Endometrial microvascular endothelial cells (primary cell): ENCODE data around the gene SH3BGRL3. TPM values are rescaled to one million over a fixed set of nuclear protein-coding genes. Genes with fewer than 3 reads are reported as not detected.

ENCODE experiments used
- in situ Hi-C: cut with HindIII; loops from 2 replicates; pipeline ENCODE4 v1.10.0; 2017; ENCODE audit warnings: low sequenced_read_pairs, low pct_unique_long_range_greater_than_20kb; ENCODE audit errors: inconsistent ontology term
- total RNA-seq: library from RNA; depleted of rRNA; stranded (reverse); fragments of >200 nt; gene quantifications from one replicate; pipeline ENCODE4 v1.2.3, GENCODE V29; 2015; ENCODE audit errors: inconsistent ontology term

SH3BGRL3 gene
- total RNA-seq, 1 donor from 2014 or later: 165 TPM

- in situ Hi-C loops: no loop called here
These were observed 4.1 kb upstream of the SH3BGRL3 start for GRCh38 chr1:26275580-26276431.

DNA sequence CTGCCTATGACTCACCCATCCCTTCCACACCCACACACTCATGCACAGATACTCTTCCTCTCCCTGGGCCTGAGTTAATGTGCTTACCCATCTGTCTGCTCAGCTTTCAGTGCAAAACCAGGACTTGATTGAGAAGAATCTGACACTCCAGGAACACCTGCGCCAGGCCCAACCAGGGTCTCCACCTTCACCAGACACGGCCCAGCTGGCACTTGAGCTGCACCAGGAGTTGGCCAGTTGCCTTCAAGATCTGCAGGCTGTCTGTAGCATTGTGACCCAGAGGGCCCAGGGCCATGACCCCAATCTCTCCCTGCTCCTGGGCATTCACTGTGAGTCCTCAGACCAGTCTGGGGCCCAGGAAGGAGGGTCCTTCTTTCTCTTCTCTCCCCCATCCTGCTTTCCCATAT is 3.5 kb upstream of the SH3BGRL3 start:
- in situ Hi-C loops: no loop called here

GRCh38 chr1:26277261-26277661 is 2.6 kb upstream of the SH3BGRL3 start:
- in situ Hi-C loops: no loop called here

- in situ Hi-C loops: no loop called here
These were observed 2.2 kb upstream of the SH3BGRL3 start for GRCh38 chr1:26277719-26278118.

DNA sequence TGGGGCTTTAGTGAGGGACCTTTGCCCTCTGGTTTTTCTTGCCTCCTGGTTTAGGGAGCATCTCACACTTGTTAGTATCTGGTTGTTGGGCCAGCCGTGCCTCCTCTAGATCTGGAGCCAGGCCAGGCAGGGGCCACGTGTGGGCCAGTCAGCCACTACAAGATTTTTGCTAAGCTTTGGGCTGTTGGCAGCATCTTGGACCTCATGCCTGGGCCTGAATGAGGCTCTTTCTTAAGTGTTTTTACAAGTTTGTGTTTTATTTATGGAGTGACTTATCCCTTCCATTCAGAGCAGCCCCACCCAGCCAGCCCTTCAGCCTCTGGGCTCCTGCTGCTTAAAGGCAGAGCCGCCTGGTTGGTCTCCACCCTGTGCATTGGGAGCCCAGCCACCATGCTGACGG is 1.6 kb upstream of the SH3BGRL3 start:
- in situ Hi-C loops: no loop called here

DNA sequence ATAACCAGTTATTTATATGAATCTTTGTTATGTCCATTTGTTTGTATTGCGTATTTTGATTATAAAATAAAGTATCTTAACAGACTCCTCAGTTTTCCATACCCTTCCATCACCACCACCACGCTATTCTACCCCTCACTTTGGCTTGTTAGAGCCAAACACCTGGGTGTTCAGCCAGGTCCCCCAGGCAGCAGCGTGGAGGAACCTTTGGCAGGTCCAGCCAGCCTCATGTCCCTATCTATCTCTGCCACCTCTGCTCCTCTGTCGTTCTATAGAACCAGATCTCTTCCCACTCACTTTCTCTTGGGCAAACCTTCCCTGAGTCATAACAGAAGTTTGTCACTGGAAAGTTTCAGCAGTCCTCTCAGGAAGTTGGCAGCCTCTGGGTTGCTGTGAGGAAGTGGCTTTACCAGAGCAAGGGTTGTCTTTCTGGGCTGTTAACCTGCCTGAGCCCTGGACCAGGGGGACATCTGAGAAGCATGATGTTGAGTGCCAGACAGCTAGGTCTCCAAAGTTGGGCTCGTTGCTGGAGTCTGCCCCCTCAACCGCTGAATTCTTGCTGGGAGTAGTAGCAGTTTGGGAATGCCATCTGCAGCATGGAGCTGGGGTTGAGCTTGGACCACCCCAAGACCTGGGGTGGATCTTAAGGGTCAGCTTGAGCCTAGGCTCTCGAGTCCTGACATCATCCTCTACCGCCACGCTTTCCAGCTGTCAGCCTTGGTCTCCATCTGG is 996 bp upstream of the SH3BGRL3 start:
- in situ Hi-C loops: no loop called here

DNA sequence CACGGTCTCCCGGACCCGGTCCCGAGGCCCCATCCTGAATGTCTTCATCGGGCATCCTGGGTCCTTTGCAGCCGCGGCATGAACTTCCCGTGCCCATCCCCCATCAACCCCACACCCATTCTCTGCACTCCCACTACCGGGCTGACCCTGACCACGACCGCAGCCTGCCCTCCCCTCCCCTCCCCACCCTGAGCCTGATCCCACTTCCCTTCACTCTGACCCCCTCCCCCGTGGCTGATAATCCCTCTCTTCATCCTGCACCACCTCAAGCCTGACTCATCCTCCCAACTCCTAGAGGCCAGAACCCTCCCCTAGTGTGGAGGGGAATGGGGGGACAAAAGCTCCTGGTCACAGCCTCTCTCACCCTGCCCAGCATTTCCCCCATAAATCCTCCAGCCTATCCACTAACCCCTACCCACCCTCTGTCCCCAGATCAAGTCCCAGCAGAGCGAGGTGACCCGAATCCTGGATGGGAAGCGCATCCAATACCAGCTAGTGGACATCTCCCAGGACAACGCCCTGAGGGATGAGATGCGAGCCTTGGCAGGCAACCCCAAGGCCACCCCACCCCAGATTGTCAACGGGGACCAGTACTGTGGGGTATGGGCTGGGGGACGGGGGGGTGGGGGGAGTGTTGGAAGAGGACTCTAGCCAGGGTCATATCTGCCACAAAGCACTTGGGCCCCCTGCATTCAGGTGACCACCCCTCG is 602 bp downstream of the SH3BGRL3 start:
- in situ Hi-C loops: no loop called here

GRCh38 chr1:26281091-26281958 is 1.4 kb downstream of the SH3BGRL3 start:
- in situ Hi-C loops: no loop called here

DNA sequence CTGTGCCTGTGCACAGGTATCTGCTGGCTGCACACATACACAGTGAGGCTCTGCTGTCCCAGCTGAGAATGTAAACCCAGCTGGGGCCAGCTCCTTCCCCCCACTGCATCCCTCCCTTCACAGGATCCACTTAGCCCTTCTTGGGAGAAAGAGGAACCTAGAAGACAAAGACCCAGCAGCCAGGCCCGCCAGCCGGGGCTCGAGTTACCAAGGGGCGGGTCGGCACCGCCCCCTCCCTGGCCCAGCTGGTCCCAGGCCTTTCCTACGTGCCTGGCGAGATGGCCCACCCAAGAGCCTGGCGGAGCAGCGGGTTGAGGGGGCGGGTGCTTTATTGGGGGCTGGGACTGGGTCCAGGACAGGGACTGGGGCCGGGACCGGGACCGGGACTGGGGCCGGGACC is 2.1 kb downstream of the SH3BGRL3 start:
- in situ Hi-C loops: no loop called here

DNA sequence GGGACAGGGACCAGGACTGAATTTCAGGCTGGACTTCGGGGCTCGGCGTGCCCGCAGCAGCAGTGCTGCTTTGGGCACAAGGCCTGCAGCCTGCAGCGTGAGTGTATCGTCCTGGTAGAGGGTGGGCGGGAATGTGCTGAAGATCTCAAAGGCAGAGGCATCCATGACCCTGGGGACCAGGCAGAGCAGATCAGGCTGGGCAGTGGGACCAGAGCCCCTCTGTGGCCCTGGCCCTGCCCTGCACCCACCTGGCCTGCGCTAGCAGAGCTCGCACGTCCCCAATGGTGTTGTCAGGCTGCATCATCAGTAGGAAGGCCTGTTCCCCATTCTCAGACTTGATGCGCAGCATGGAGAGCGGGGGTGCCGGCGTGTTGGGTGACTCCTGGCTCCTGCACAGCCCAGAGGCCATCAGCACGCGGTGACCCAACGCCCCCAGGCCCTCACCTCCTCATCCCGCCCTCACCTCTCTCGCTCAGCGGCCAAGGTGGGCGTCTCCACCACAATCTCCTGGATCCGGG is 2.6 kb downstream of the SH3BGRL3 start:
- in situ Hi-C loops: no loop called here

DNA sequence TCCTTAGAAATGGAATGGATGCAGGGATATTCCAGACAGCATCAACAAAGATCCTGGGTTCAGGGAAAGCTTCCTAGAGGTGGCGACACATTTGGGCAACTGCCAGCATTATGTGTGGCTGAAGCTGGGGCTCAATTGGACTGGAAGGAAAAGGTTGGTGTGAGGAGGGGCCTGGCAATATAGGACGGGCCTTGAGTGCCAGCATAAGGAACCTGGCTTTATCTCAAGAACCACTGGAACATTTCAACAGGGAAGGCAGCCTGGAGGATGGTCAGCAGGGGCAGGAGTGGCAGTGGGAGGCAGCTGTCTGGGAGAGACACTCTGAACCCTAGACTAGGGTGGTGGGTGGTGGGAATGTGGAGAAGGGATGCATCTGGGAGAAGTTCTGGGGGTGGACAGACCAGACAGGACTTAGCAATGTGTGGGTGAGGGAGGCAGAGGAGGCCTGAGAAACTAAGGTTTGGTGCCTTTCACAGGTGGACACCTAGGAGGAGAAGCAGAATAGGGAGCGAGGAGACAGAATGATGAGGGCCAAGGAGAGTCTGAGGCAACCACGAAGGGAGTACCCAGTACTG is 3.5 kb downstream of the SH3BGRL3 start:
- in situ Hi-C loops: no loop called here

GRCh38 chr1:26283871-26284596 is 4.1 kb downstream of the SH3BGRL3 start:
- in situ Hi-C loops: no loop called here

GRCh38 chr1:26284597-26285347 is 4.9 kb downstream of the SH3BGRL3 start:
- in situ Hi-C loops: no loop called here

- in situ Hi-C loops: no loop called here
These were observed 5.6 kb downstream of the SH3BGRL3 start for GRCh38 chr1:26285366-26286063.

- in situ Hi-C loops: no loop called here
These were observed 6.2 kb downstream of the SH3BGRL3 start for GRCh38 chr1:26286064-26286416.

GRCh38 chr1:26287033-26287711 is 7.3 kb downstream of the SH3BGRL3 start:
- in situ Hi-C loops: no loop called here
